Measurements from ENCODE around the gene BSG.

BSG gene

DNA sequence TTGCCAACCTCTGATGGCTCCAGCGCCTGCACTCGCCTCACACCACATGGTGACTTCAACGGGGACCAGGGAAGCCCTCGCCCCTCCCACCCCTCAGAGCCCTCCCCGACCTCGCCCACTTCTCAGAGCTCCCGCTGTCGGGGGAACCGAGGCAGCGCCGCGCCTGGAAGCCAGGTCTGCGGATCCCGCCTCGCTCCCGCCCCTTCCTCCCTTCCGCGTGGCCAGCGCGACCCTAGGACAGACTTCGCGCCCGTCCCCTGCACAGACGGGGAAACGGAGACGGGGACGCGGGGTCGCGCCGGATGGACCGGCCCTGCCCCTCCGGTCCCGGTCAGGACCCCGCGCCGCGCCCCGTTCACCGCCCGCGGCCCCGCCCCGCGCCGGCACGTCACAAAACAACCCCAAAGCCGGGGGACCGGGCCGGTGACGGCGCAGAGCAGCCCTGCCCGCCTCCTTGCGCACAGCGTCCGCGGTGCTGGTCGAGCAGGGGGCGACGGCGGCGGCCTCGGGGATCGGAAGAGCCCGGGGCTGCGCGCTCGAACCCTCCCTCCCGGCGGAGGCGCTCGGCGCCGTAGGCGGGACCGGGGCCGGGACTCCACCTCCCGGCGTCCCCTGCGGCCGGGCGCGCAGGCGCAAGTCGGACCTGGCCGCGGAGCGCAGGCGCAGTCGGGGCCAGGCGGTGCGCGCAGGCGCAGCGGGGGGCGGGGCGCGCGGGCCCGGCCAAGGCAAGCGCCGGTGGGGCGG, 41.2 kb upstream of the BSG start:
- TF ChIP-seq, protein P1, sequence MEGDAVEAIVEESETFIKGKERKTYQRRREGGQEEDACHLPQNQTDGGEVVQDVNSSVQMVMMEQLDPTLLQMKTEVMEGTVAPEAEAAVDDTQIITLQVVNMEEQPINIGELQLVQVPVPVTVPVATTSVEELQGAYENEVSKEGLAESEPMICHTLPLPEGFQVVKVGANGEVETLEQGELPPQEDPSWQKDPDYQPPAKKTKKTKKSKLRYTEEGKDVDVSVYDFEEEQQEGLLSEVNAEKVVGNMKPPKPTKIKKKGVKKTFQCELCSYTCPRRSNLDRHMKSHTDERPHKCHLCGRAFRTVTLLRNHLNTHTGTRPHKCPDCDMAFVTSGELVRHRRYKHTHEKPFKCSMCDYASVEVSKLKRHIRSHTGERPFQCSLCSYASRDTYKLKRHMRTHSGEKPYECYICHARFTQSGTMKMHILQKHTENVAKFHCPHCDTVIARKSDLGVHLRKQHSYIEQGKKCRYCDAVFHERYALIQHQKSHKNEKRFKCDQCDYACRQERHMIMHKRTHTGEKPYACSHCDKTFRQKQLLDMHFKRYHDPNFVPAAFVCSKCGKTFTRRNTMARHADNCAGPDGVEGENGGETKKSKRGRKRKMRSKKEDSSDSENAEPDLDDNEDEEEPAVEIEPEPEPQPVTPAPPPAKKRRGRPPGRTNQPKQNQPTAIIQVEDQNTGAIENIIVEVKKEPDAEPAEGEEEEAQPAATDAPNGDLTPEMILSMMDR (IDR thresholded peaks at IDR 0.05; ENCODE audit: insufficient read depth, low read depth, low read length, missing control alignments): no peak
- peak overlapping the region; percentile 64 for H3K4me3 ChIP-seq (ENCODE audit: low read length)
- peak; percentile 82 for DNase-seq (ENCODE audit: low read depth)

DNA sequence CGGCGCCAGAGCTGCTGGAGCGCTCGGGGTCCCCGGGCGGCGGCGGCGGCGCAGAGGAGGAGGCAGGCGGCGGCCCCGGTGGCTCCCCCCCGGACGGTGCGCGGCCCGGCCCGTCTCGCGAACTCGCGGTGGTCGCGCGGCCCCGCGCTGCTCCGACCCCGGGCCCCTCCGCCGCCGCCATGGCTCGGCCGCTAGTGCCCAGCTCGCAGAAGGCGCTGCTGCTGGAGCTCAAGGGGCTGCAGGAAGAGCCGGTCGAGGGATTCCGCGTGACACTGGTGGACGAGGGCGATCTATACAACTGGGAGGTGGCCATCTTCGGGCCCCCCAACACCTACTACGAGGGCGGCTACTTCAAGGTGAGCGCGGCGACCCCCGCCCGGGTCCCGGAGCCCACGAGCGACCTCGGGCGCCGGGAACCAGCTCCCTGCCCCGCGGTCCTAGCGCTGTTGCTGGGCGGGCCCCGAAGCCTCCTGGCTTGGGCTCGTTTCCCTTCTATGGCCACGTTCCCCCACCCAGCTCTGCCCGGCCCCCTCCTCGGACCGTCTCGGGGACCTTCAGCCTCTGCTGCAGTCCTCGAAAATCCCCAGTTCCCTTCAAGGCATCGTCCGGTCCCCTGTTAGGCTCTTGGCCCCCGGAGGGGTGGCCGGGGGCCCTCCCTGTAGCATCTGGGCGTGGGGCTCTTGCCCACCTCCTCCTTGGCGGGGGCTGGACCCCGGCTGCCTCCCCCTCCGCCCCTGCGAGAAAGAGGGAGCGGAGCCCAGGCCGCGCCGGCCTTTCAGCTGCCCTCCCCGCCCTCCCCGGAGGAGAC, 40.4 kb upstream of the BSG start, which contains the start of gene CDC34:
Gene CDC34 (plus strand): TSS at position 8 of the 808 bp plus-strand sequence. CDS start 172 bp downstream, at position 180.
- TF ChIP-seq, protein P1 (IDR thresholded peaks at IDR 0.05; ENCODE audit: insufficient read depth, low read depth, low read length, missing control alignments): no peak
- H3K4me3 ChIP-seq (ENCODE audit: low read length): peak within 1 kb of the TSS; percentile 82
- DNase-seq (ENCODE audit: low read depth): no peak

DNA sequence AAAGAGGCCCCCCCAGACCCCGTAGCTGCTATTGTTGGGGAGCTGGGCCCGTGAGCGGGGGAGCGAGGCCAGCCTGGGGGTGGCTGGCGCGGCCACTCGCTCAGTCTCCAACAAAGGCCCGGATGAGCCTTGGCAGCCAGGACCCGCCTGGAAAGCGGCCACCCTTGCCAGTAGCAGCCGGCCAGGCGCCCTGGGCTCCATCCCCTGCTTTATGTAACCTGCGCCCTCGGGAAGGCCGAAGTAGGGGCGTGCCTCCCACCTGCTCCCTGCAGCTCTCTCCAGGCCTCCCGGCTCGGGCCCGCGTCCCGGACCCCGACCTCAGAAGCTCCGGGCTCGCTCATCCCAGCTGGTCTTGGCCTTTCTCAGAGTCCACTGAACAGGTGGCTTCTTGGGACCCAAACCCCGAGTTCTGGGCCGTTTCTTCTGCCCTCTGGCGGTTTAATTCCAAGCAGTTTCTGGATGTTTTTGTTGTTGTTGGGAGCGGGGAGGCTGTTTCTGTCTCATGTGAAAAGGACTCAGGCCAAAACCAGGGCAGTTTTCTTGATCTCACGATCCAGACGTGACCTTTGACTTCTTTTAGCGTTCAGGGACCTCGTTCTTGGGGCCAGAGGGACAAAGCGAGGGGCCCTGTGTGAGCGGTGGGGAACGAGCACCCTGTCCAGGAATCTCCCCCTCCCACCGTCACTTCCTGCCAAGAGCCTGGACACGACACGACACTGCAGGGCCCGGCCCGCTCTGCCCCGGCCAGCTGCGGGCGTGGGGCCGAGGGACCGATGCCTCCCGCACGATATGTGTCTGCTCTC, 39.6 kb upstream of the BSG start:
- TF ChIP-seq, protein P1 (IDR thresholded peaks at IDR 0.05; ENCODE audit: insufficient read depth, low read depth, low read length, missing control alignments): peak; percentile 50
- H3K4me3 ChIP-seq (ENCODE audit: low read length): peak overlapping the region; percentile 82
- DNase-seq (ENCODE audit: low read depth): peak; percentile 55

DNA sequence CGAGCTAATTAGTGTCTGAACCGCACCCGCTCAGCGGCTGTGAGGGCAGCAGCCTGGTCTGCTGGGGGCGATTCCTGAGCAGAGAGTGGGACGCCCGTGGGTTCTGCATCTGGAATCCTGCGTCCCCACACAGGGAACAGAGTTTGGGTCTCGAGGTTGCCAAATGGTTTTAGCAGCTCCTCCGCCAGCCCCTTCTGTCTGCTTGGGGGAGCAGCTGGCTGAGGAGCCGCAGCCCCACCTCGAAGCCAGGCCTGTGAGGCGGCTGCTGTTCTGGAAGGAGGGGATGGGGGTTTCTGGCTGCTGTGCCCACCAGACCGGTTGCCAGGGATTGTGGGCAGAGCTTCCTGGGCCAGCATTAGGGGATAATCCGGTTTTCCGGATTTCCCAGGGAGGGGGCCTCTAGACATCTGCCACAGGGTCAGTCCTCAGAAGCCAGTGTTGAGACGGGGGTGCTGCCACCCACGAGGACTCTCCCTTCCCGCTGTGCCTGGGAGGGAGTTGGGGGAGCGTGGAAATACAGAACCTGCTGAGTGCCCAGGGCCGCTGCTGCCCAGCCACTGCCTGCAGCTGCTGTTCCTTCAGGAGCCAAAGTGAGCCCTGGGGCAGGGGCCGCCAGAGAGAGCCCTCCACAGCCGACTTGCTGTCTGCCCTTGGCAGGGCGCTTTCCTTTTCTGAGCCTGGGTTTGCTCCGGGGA, 38.9 kb upstream of the BSG start:
- peak overlapping the region; percentile 82 for H3K4me3 ChIP-seq (ENCODE audit: low read length)
- TF ChIP-seq, protein P1 (IDR thresholded peaks at IDR 0.05; ENCODE audit: insufficient read depth, low read depth, low read length, missing control alignments): no peak
- DNase-seq (ENCODE audit: low read depth): no peak

DNA sequence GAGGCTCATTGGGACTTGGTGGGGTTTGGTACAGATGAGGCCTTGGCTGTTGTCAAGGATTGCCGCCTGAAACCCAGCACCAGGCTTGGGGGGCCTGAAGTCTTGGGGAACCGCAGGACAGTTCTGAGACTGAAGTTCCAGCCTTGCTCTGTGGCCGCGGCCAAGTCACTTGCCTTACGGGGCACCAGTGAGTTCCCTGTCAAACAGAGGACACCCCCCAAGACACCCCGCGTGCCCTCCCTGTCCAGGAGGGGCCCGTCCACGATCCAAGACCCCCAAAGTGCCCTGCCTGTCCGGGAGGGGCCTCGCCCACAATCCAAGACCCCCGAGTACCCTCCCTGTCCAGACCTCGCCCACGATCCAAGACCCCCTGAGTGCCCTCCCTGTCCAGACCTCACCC, 38.3 kb upstream of the BSG start:
- TF ChIP-seq, protein P1 (IDR thresholded peaks at IDR 0.05; ENCODE audit: insufficient read depth, low read depth, low read length, missing control alignments): no peak
- DNase-seq (ENCODE audit: low read depth): no peak
- H3K4me3 ChIP-seq (ENCODE audit: low read length): no peak overlapping the region

Measured in epithelial cell of esophagus (primary cell).